ENCODE data around the gene CD164L2.
A peak's percentile ranks its signal among the peaks of the same experiment; 100 is the strongest.
"Not testable (repeated sequence)": the region's sequence is repeated elsewhere in the genome, so short reads cannot be mapped to it uniquely, and the experiment has no call there.

Gene CD164L2

DNA sequence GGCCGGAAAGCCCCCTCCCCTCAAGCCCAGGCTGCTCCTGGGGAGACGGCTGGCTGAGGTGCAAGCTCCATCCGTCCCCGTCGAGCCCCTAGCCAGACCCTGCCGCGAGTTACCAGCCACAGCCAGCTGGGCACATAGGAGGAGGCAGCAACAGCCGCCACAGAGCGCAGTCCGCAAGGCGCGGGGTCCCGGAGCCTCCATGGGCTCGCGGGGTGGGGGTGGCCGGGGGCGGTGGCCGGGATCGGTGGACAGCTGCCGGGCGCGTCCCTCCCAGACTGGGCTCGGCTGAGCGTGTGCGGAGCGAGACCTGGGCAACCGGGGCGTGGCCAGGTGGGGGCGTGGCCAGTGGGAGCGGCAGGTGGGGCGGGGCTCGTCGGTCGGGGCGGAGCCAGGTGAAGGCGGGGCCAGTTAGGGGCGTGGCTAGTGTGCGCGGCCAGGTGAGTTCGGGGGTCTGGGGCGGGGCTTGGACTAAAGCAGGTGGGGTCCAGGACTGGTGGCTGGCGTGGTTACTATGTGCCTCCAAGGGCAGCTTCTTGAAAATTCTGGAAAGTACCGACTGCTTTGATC is at the start of gene CD164L2:
Gene CD164L2, minus strand, starts transcription at position 295 of the 567 bp plus-strand sequence. Its CDS starts 94 bp downstream, at position 201.
- TF ChIP-seq, protein P1, sequence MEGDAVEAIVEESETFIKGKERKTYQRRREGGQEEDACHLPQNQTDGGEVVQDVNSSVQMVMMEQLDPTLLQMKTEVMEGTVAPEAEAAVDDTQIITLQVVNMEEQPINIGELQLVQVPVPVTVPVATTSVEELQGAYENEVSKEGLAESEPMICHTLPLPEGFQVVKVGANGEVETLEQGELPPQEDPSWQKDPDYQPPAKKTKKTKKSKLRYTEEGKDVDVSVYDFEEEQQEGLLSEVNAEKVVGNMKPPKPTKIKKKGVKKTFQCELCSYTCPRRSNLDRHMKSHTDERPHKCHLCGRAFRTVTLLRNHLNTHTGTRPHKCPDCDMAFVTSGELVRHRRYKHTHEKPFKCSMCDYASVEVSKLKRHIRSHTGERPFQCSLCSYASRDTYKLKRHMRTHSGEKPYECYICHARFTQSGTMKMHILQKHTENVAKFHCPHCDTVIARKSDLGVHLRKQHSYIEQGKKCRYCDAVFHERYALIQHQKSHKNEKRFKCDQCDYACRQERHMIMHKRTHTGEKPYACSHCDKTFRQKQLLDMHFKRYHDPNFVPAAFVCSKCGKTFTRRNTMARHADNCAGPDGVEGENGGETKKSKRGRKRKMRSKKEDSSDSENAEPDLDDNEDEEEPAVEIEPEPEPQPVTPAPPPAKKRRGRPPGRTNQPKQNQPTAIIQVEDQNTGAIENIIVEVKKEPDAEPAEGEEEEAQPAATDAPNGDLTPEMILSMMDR (IDR thresholded peaks at IDR 0.05; ENCODE audit: low read depth, low read length), result no peak
- DNase-seq (ENCODE audit: low read depth in 2 of 2), result no peak
- H3K4me3 ChIP-seq (replicated peaks in 1 of 2; ENCODE audit: low read depth in 2 of 2, low read length in 2 of 2), result no peak within 1 kb of the TSS

DNA sequence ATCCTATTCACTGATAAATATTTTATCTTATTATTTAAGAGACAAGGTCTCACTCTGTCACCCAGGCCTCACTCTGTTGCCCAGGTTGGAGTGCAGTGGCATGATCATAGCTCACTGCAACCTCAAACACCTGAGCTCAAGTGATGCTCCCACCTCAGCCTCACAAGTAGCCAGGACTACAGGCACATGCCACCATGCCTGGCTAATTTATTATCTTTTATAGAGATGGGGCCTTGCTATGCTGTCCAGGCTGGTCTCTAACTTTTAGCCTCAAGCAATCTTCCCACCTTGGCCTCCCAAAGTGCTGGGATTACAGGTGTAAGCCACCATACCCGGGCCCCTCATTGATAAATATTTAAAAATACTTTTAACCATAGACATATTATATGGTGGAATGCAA is 49.6 kb upstream of the CD164L2 start:
- not testable (repeated sequence) for H3K4me3 ChIP-seq (replicated peaks in 1 of 2; ENCODE audit: low read depth in 2 of 2, low read length in 2 of 2); DNase-seq (ENCODE audit: low read depth in 2 of 2)

DNA sequence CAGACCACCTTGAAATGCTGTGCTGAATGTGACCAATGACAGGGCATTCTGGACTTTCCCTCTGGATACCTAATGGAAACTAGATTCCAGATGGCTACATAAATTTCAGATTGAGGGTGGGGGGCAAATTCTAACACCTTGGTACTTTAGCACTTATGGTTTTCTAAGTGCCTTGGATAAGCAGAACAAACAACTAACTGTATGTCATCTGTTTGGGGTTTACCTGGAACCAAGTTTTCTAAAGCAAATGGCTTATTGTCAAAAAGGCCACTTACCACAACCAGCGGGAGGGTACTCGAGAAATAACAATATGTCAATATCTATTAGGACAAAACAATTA is 48.4 kb upstream of the CD164L2 start:
- TF ChIP-seq, protein P1 (IDR thresholded peaks at IDR 0.05; ENCODE audit: low read depth, low read length), result no peak
- DNase-seq (ENCODE audit: low read depth in 2 of 2), result no peak
- no peak overlapping the region for H3K4me3 ChIP-seq (replicated peaks in 1 of 2; ENCODE audit: low read depth in 2 of 2, low read length in 2 of 2)

DNA sequence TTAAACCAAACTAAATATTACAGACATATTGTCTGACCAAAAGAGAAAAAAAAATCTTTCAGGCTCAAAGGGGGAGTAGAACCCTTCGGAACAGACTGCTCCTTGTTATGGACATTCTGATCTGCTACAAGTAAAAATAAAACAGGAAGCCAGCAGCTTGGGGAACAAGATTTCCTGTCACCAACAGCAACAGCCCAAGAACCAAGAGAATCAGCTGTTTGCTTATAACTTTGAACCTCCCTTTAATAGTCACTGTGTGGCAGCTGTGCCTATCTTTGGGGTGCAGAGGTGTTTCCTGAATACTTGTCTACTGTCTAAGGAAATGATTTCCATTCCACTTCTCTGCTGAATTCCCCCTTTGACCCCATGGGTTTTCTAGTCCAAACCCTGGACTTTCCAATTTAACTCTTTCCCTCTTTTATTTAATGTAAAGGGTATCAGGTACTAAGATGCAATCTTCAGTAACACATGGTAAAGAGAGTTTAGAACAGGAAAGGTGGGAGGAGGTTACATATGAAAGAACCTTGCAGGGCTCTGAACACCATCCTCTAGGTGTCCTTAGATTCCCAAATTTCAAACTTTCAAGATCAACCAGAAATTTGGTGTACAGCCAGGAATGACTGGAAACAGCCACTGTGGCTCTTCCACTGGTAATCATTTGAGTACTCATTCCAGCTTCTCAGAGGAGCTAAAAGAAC is 47.9 kb upstream of the CD164L2 start:
- DNase-seq (ENCODE audit: low read depth in 2 of 2), result peak; percentile 31 to 53
- TF ChIP-seq, protein P1 (IDR thresholded peaks at IDR 0.05; ENCODE audit: low read depth, low read length), result no peak
- H3K4me3 ChIP-seq (replicated peaks in 1 of 2; ENCODE audit: low read depth in 2 of 2, low read length in 2 of 2), result no peak overlapping the region

DNA sequence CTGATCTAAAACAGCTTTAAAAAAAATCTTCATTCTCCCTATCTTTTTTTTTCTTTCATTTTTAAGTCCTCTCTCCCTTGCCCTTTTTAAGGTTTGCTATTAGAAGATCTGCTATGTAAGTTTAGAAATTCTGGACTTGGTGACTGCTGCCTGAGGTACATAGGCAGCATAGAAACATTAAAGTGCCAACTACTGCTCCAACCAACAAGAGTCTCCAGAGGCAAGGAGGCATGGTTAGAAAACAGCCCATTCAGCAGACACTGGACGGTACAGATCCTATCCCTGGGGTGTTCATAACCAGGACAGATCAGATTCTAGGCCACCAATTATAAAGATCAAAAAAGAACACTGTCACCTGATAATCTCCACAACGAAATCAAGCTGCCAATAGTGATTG is 45.9 kb upstream of the CD164L2 start:
- H3K4me3 ChIP-seq (replicated peaks in 1 of 2; ENCODE audit: low read depth in 2 of 2, low read length in 2 of 2), result no peak overlapping the region
- TF ChIP-seq, protein P1 (IDR thresholded peaks at IDR 0.05; ENCODE audit: low read depth, low read length), result no peak
- no peak for DNase-seq (ENCODE audit: low read depth in 2 of 2)

DNA sequence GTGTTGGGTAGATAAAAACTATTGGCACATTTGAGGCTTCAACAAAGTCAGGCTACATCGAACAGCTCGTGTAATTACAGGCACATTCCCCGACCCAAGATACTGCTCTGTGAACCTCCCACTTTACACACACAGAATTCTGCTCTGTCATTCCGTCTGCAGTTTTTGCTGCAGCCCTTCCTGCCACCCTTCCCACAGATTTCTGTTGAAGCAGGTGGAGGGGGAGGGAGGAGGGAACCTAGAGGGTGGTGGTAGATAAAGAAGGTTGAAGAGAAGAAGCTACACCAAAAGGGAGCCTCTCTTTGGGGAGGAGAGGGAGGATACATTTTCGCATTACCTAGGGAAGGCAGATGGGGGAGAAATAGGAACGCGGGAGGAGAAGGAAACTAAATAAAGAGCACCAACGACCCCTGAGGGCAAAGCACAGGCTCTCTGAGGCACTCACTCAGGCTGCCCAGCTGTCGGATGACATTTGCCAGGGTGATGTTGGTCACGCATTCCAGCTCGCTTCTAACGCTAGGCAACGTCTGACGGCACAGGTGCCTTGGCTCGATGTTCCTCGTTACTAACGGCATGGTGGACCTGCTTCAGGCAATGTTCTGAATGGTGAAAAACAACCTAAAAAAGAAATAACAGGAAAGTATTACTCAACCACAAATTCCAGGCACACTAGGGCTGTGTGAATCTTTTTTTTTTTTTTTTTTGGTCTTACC is 45.3 kb upstream of the CD164L2 start:
- DNase-seq (ENCODE audit: low read depth in 2 of 2), result peak in 1 of 2 donors; percentile 47
- TF ChIP-seq, protein P1 (IDR thresholded peaks at IDR 0.05; ENCODE audit: low read depth, low read length), result no peak
- no peak overlapping the region for H3K4me3 ChIP-seq (replicated peaks in 1 of 2; ENCODE audit: low read depth in 2 of 2, low read length in 2 of 2)

DNA sequence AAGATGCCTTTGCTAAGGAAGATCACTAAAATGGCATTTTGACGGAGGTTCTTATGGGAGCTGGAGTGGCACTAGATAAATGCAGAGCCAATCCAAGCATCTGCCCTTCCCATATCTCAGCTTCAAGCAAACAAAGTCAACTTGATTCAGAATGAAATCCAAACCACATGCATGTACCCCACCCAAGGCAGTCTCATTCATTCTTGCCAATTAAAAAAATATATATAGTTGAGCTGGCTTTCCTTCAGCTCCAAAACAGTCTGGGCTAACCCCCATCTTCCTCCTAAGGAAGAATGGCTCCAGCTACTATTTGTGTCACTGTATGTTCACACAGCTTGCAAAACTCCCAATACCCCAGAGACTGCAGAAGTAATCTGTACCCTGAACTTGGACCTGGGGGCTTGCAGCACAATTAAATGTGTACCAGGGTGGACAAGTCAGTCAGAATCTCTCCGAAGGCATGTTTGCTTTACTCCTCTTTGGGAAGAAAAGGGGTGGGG is 44.7 kb upstream of the CD164L2 start:
- TF ChIP-seq, protein P1 (IDR thresholded peaks at IDR 0.05; ENCODE audit: low read depth, low read length), result no peak
- no peak overlapping the region for H3K4me3 ChIP-seq (replicated peaks in 1 of 2; ENCODE audit: low read depth in 2 of 2, low read length in 2 of 2)
- DNase-seq (ENCODE audit: low read depth in 2 of 2), result no peak
